Stomach smooth muscle (tissue), 2 donors: Measurements from ENCODE around the gene SEMA3E.
"Not testable (repeated sequence)": the region's sequence is repeated elsewhere in the genome, so short reads cannot be mapped to it uniquely, and the experiment has no call there.

Experiments used
- H3K27ac ChIP-seq: one replicate; pipeline ENCODE4 v1.7.0; 2013; ENCODE audit warnings: mild to moderate bottlenecking, low read length, inconsistent platforms
- H3K27me3 ChIP-seq, 2 donors: one replicate each; pipeline ENCODE4 v1.7.0; 2013; ENCODE audit warnings: low read length in 2 of 2; ENCODE audit not compliant: insufficient read depth in 2 of 2, control insufficient read depth in 1 of 2
- H3K36me3 ChIP-seq, 2 donors: one replicate each; pipeline ENCODE4 v1.7.0; 2013; ENCODE audit warnings: low read length in 2 of 2; ENCODE audit not compliant: control insufficient read depth in 2 of 2, insufficient read depth in 2 of 2
- H3K4me1 ChIP-seq: one replicate; pipeline ENCODE4 v1.7.0; 2013; ENCODE audit warnings: low read length; ENCODE audit not compliant: control insufficient read depth, insufficient read depth
- H3K4me3 ChIP-seq, 2 donors: one replicate each; pipeline ENCODE4 v1.7.0; 2013; ENCODE audit warnings: low read length in 2 of 2
- H3K9ac ChIP-seq, 2 donors: one replicate each; pipeline ENCODE4 v1.7.0; 2013; ENCODE audit warnings: low read length in 2 of 2, mild to moderate bottlenecking in 1 of 2
- H3K9me3 ChIP-seq, 2 donors: one replicate each; pipeline ENCODE4 v1.7.0; 2013; ENCODE audit warnings: low read length in 2 of 2; ENCODE audit not compliant: control insufficient read depth in 2 of 2
- donor health status: healthy.
- donor health status: Pancreatic carcinoma.

The SEMA3E gene

DNA sequence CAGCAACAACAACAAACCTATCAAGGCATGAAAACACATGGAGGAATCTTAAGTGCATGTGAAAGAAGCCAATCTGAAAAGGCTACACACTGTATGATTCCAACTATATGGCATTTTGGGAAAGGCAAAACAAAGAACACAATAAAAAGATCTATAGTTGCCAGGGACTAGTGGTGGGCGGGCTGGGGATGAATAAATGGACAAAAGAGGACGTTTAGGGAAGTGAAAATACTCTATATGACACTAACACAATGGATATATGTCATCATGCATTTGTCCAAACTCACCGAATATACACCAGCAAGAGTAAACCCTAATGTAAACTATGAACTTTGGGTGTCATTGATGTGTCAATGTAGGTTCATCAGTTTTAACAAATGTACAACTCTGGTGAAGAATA, 89.1 kb downstream of the SEMA3E start:
- Histone ChIP-seq H3K9ac (no peak overlapping the region), H3K9me3 (no peaks in the 10 kb centered on the region), H3K4me1 (no peaks in the 10 kb centered on the region), H3K27me3 (no peaks in the 10 kb centered on the region), H3K4me3 (no peak overlapping the region), H3K27ac (no peak overlapping the region), H3K36me3 (no peaks in the 10 kb centered on the region)

DNA sequence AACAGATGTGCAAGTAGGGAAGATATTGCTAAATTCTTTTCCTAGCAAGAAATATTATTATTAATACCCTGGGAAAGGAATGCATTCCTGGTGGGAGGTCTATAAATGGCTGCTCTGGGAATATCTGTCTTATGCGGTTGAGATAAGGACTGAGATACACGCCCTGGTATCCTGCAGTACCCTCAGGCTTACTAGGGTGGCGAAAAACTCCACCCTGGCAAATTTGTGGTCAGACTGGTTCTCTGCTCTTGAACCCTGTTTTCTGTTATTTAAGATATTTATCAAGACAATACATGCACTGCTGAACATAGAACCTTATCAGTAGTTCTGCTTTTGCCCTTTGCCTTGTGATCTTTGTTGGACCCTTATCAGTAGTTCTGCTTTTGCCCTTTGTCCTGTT, 96.4 kb downstream of the SEMA3E start:
- not testable (repeated sequence) for H3K27ac ChIP-seq, H3K4me1 ChIP-seq, H3K27me3 ChIP-seq, H3K36me3 ChIP-seq, H3K9me3 ChIP-seq, H3K9ac ChIP-seq, H3K4me3 ChIP-seq

DNA sequence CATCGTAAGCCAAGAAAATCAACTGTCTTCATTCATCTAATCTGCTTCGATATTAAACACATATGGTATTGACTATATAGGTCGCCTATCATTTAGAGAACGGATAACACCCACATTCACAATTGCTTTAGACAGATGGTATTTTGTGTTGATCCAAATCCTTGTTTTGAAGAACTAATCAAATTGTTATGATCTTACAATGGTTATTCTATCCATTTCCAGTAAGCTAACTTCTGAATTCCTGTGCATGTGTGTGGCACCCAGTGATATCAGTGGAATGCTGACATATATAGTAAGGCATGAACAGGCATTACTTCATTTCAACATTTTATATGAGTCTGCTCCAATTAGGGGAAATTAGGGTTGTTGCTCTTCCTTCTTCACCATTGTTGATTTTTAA, 98.8 kb downstream of the SEMA3E start:
- H3K36me3 ChIP-seq: no peaks in the 10 kb centered on the region

DNA sequence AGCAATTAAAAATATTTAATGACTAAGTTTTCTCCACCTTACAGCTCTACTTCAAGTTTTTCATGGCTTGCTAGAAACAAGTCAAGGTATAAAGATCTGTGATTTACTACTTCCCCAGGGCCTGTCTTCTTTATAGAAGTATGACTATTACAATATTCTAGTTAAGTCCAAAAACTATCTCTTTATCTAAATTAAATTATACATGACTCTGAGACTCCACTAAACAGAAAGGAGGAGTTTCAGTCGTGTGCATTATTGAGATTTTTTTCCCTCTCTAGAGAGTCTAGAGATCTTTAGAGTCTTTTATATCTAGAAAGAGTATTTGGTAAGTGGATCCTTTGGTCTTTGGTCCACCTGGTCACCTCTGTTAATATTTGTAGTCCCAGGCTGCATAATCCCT, 100.7 kb downstream of the SEMA3E start:
- no peaks in the 10 kb centered on the region for H3K9me3 ChIP-seq
- H3K36me3 ChIP-seq: no peaks in the 10 kb centered on the region
- no peaks in the 10 kb centered on the region for H3K27me3 ChIP-seq
- H3K4me3 ChIP-seq: no peak overlapping the region
- no peaks in the 10 kb centered on the region for H3K4me1 ChIP-seq
- no peak overlapping the region for H3K27ac ChIP-seq
- no peak overlapping the region for H3K9ac ChIP-seq

More for the DNA sequence above, 98.8 kb downstream of the SEMA3E start:
- no peaks in the 10 kb centered on the region for H3K4me1 ChIP-seq
- H3K27ac ChIP-seq: no peak overlapping the region
- no peak overlapping the region for H3K4me3 ChIP-seq
- no peaks in the 10 kb centered on the region for H3K9me3 ChIP-seq
- H3K9ac ChIP-seq: no peak overlapping the region
- H3K27me3 ChIP-seq: no peaks in the 10 kb centered on the region

DNA sequence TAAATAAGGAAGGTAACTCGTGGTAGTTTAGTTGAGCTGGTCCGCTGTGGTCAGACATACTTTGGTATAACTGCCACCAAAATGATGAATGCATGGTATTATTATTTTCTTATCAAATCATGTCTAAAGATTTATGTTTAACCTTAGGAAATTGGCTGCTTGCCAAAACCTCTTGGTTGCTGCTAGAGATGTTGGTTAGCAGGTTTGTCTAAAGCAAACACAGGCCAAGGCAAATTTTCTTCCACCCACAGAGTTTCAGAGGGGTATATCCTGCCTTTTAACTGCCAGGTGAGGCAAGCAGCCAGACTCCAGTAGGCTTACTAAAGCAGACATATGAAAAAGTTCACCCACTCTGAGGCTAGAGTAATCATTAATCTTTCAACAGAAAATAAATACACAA, 101.4 kb downstream of the SEMA3E start:
- no peaks in the 10 kb centered on the region for H3K4me1 ChIP-seq
- H3K36me3 ChIP-seq: no peaks in the 10 kb centered on the region
- no peak overlapping the region for H3K27ac ChIP-seq

DNA sequence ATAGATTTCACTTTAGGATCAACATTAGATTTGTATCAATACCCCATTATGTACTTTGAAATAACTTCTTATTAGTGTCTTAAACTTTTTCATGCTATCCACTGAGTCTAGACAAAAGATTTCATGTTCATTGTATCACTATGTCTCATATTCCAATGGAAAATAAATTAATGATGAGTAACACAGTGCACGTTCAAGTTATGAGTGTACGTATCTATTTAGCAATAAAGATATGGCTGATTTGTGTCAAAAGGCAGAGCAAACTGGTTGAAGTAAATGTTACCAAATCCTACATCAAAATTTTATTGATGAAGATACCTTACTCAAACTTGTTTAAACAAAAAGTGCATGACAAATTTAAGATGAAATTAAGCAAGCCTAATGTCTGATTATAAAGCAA, 102.4 kb downstream of the SEMA3E start:
- H3K27me3 ChIP-seq: no peaks in the 10 kb centered on the region
- no peak overlapping the region for H3K9ac ChIP-seq
- H3K27ac ChIP-seq: no peak overlapping the region

More for the DNA sequence above, 101.4 kb downstream of the SEMA3E start:
- Histone ChIP-seq H3K9ac (no peak overlapping the region), H3K9me3 (no peaks in the 10 kb centered on the region), H3K27me3 (no peaks in the 10 kb centered on the region), H3K4me3 (no peak overlapping the region)

DNA sequence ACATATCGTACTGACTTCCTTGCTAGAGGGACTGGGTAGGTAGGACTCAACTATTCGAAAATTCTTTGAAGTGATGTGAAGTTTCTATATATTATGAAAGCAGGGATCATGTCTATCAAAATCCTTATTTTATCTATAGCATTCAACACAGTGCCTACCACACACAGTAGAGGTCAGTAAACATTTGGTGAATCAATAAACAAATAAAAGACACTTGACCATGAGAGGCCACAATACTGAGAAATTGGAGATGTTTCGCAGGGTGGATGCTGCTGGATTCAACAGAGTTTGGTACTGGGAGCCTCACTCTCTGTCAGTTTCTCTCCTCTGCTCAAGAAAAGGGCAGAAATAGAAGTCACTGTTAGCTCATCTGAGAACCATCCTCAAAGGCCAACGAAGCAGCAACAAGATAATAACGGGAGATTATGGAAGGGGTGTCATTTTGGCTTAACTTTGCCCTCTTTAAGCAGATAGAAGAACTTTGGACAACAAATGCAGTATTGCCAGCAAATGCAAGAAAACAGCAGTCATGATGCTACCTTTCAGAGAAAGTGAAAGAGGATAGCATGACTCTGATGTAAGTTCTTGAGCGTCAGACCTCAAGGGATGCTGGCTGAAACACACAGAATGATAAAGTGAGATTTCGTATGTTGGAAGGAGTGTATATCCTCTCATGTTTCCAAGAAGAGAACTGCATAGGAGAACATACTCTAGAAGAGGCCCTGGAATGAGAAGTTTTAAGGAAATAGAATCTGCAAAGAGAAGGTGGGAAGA, 107.6 kb downstream of the SEMA3E start:
- no peak overlapping the region for H3K27ac ChIP-seq
- H3K9ac ChIP-seq: no peak overlapping the region
- H3K27me3 ChIP-seq: no peaks in the 10 kb centered on the region
- H3K4me3 ChIP-seq: no peak overlapping the region
- no peaks in the 10 kb centered on the region for H3K36me3 ChIP-seq
- H3K9me3 ChIP-seq: no peaks in the 10 kb centered on the region
- H3K4me1 ChIP-seq: no peaks in the 10 kb centered on the region

More for the DNA sequence above, 102.4 kb downstream of the SEMA3E start:
- H3K4me1 ChIP-seq: no peaks in the 10 kb centered on the region
- no peaks in the 10 kb centered on the region for H3K36me3 ChIP-seq
- H3K9me3 ChIP-seq: no peaks in the 10 kb centered on the region
- H3K4me3 ChIP-seq: no peak overlapping the region

DNA sequence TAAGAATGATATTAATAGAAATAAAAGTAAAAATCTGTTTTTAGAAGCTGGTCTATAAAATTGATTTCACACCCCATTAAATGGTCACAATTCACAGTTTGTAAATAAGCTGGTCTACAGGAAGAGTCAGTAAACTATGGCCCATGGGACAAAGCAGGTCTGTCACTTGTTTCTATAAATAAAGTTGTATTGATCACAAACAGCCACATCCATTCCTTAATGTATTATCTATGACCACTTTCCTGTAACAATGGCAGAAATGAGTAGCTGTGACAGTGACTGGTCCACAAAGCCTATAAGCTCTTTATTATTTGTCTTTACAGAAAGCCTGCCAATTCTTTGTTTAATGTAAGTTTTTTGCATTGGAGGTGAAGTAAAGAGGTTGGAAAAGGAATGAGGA, 114.5 kb downstream of the SEMA3E start:
- Histone ChIP-seq H3K9ac (no peak overlapping the region), H3K27ac (no peak overlapping the region), H3K4me3 (no peak overlapping the region), H3K36me3 (no peaks in the 10 kb centered on the region), H3K4me1 (no peaks in the 10 kb centered on the region), H3K27me3 (no peaks in the 10 kb centered on the region), H3K9me3 (no peaks in the 10 kb centered on the region)

DNA sequence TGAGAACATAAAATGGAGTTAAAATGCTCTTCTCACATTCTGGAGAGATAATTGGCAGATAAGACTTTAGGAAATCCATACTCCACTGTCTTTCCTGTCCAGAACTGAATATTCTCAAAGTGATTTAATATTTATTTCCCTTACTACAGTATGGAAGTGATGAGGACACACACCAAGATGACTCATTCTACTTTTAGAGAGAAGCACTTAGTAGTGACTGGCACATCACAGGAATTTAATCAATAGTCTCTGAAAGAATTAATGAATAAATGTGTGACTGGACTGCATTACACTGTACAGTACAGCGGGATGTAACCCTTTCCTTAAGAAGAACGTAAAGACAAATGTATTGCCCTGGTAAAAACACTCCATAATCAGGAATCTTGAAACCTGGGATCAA, 116.7 kb downstream of the SEMA3E start:
- Histone ChIP-seq H3K4me1 (no peaks in the 10 kb centered on the region), H3K27me3 (no peaks in the 10 kb centered on the region), H3K36me3 (no peaks in the 10 kb centered on the region), H3K4me3 (no peak overlapping the region), H3K9ac (no peak overlapping the region), H3K9me3 (no peaks in the 10 kb centered on the region), H3K27ac (no peak overlapping the region)

DNA sequence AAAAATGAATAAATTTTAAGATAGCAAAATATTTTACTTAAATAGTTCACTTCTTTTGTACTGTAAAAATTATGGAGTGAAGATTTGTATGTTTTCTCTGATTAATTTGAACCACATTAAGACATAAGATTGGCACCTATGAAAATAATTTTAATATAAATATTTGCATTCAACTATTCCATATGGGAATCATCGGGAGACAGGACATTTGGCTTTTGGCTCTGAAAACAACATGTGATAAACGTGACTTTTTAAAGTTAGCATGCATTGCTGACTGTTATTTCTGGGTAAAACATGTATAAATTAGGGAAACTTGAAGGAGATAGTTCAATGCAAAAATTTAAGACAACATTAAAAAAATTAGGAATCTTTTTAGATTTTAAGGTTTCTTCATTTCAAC, 117.2 kb downstream of the SEMA3E start:
- H3K9ac ChIP-seq: no peak overlapping the region
- H3K27ac ChIP-seq: no peak overlapping the region
- H3K9me3 ChIP-seq: no peaks in the 10 kb centered on the region
- H3K4me1 ChIP-seq: no peaks in the 10 kb centered on the region
- H3K4me3 ChIP-seq: no peak overlapping the region
- H3K36me3 ChIP-seq: no peaks in the 10 kb centered on the region
- no peaks in the 10 kb centered on the region for H3K27me3 ChIP-seq

DNA sequence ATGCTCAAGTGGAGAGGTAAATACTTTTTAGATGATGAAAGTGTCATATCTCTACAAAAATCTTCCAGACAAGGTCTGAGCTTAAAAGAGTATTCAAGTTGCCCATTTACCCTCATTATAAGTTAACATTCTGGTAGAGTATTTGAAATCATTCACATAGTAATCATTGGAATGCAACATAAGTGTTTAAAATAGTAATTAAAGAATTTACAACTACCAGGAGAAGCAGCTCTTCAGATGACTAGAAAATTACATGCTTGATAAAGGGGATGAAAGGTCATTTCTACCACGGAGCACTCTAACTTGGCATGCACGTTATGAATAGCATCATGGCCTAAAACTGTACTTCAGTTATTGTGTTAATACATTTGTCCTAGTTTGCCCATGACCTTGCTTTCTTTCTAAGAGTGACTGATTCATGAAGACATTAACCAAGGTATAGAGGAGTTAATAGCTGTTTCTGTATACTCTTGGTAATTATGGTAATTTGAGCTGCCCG, 120.0 kb downstream of the SEMA3E start:
- Histone ChIP-seq H3K27me3 (no peaks in the 10 kb centered on the region), H3K36me3 (no peaks in the 10 kb centered on the region), H3K4me1 (no peaks in the 10 kb centered on the region), H3K4me3 (no peak overlapping the region), H3K27ac (no peak overlapping the region), H3K9ac (no peak overlapping the region), H3K9me3 (no peaks in the 10 kb centered on the region)
